Activated CD8-positive, alpha-beta memory T cell treated with anti-CD3 and anti-CD28 coated beads for 1 hour (primary cell): Measurements from ENCODE around the gene TBC1D5.
"Not testable (repeated sequence)": the region's sequence is repeated elsewhere in the genome, so short reads cannot be mapped to it uniquely, and the experiment has no call there.

Source experiments
- DNase-seq, 2 donors: peaks; one replicate each; pipeline ENCODE4 v3.0.0-alpha.2; 2020; ENCODE audit warnings: low read depth in 1 of 2; ENCODE audit errors: extremely low read depth in 1 of 2

TBC1D5 gene

DNA sequence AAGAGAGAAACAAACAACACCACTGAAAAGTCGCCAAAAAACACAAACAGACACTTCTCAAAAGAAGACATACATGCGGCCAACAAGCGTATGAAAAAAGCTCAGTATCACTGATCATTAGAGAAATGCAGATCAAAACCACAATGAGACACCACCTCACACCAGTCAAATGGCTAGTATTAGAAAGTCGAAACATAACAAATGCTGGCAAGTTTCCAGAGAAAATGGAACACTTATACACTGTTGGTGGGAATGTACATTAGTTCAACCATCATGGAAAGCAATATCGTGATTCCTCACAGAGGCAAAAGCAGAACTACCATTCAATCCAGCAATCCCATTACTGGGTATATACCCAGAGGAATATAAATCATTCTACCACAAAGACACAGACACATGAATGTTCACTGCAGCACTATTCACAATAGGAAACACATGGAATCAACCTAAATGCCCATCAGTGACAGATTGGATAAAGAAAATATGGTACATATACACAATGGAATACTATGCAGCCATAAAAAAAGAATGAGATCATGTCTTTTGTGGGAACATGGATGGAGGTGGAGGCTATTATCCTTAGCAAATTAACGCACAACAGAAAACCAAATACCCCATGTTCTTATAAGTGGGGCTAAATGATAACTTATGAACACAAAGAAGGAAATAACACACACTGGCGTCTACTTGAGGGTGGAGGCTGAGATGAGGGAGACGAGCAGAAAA lies 93.6 kb downstream of the TBC1D5 start:
- DNase-seq: not testable (repeated sequence)

DNA sequence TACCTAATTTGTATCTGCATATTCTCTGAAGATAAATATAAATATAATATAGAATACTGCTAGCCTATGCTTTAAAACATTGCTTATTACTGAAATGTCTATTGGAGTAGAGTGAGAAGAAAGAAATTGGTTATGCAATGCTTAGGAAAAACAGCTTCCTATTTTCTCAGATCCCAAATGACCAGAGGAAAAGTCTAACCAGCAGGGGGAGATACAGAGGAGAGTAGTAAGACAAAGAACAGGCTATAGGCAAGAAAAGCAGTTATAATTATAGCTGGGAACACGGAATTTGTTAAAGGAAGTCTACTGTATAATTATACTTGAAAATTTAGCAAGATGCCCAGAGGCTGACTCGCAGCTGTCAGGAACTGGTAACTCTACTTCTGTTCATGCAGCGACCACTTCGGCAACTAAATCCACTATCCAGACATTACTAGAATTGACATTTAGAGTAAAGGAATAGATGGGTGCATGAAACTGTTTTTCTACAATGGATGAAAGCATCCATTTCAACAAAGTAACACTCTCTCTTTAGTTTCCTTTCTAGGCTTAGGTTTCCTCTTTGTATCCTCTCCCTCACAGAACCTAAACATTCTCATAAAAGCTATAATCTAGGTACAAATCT lies 97.2 kb downstream of the TBC1D5 start:
- no peak for DNase-seq

DNA sequence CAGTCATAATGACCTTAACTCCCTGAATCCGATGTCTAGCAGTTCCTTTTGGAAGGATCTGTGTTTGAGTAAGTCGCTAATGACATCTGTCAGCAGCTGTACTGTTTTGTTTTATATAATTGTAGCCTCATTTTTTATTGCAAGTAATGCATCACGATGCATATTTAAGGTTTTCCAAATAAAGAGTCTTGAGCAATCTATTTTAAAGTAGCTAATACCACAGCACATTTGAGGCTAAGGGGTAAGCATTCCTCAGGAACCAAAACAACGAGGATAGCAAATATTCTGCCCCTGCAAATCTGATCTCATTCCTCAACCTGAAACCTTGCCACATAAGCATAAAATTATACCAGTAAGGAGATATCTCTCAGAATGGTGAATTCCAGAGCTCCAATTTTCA lies 98.7 kb downstream of the TBC1D5 start:
- no peak for DNase-seq

DNA sequence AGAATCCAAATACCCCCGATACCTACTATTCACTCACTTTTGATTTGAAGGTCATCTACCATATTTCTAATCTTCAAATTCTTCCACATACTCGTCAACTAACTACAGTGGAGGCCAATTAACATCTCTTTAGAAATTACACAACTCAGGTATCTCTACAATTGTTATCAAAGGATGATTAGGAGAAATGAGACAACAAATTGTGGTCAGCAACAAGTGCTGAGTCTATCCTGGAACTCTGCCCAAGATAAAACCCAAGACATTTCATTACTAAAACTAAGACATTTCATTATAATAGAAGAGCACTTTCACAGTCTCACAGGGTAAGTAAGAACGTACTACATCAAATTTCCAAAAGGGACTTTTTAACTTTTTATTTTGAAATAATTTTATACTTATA lies 100.0 kb downstream of the TBC1D5 start:
- no peak for DNase-seq

DNA sequence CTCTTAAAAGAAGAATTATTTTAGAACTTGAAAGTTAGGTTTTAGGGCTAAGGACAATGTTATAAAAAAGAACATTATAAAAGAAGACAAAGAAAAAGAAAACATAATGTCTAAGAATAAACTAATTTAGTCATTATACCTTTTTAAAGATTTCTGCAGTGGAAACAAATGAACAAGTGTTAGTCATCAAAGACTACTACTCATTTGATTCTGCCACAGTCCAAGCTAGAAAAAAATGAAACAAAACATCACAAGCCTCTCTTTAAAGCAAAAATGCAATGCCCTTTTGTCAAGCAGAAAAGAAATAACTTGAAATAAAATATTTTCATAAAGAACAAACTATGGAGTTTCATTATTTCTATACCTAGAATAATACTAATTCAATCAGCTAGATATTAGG lies 102.0 kb downstream of the TBC1D5 start:
- DNase-seq: no peak

DNA sequence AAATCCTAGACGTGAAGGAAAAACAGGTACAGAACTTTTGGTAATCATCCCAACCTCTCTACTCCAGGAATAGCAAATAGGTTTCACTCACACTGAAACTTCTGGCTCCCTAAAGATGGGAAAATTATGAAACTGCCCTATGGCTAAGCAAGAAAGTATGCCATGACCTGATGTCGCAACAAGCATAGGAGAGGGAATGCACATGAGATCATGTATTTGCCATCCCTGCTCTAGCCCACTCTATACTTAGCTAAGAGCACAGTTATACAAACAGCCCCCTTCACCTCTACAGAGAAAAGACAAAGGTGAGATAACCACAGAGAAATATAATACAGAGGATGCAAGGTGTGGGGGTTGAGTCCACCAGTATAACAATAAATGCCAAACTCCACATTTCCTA lies 102.7 kb downstream of the TBC1D5 start:
- no peak for DNase-seq

DNA sequence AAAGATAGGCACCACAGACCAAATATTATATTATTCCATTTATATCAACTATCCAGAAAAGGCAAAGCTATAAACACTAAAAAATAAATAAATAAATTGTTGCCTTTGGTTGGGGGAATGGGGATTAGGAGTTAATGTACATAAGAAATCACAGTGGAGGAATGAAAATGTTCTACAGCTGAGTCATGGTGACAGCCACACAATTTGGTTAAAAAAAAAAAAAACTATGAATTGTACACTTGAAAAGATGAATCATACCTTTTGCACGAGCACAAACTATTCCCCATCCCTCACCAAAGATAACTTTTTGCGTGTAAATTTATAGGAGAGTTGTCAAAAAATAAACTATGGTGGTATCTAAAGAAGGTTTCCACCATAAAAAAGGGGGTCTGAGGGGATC lies 103.2 kb downstream of the TBC1D5 start:
- no peak for DNase-seq

DNA sequence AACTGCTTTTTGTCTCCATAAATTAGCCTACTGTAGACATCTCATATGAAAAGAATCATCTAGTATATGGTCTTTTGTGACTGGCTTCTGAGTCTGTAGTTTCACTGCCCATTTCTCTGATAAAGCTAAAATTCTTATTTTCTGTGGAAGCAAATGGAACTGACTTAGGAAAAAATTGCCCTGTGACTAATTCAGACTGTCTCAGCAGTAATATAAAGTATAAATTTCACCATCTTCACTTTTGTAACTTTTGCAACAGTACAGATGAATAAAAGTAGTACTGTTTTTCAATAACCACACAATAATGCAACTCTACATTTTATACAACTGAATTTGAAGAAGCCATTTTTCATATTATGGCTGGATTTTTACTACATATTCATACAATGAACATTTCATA lies 104.1 kb downstream of the TBC1D5 start:
- DNase-seq: no peak

DNA sequence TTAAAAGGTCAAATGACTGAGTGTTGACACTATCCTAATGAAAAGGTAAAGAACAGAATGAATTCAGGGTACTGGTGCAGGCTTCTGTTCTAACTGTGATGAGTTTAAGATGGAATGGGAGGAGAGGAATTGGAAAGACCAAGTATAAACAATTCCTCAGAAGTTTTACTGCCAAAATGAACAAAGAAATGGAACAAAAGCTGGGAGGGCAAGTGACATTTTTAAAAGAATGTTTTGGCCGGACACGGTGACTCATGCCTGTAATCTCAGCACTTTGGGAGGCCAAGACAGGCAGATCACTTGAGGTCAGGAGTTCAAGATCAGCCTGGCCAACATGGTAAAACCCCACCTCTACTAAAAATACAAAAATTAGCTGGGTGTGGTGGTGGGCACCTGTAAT lies 106.8 kb downstream of the TBC1D5 start:
- DNase-seq: not testable (repeated sequence)

DNA sequence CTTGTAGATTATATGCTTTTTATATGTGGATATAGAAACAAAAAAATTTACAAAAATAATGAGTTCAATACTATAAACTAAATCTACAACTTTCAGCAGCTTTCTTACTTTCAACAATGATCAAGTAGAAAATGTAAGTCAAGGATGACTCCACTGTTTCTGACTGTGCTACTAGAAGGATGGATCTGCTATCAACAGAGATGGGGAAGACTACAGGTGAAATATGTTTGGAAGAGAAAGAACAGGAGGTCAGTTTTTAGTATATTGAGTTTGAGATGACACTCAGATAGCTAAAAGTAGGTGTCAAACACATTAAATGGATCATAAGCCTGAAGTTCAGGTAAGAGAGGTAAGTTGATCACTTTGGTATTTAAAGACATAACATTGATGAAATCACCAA lies 107.5 kb downstream of the TBC1D5 start:
- DNase-seq: no peak

DNA sequence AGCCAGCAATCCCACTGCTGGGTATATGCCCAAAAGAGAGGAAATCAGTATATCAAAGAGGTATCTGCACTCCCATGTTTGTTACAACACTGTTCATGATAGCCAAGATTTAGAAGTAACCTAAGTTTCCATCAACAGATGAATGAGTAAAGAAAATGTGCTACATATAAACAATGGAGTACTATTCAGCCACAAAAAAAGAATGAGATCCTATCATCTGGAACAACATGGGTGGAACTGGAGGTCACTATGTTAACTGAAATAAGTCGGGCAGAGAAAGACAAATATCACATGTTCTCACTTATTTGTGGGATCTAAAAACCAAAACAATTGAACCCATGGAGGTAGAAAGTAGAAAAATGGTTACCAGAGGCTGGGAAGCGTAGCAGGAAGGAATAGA lies 108.2 kb downstream of the TBC1D5 start:
- no peak for DNase-seq

DNA sequence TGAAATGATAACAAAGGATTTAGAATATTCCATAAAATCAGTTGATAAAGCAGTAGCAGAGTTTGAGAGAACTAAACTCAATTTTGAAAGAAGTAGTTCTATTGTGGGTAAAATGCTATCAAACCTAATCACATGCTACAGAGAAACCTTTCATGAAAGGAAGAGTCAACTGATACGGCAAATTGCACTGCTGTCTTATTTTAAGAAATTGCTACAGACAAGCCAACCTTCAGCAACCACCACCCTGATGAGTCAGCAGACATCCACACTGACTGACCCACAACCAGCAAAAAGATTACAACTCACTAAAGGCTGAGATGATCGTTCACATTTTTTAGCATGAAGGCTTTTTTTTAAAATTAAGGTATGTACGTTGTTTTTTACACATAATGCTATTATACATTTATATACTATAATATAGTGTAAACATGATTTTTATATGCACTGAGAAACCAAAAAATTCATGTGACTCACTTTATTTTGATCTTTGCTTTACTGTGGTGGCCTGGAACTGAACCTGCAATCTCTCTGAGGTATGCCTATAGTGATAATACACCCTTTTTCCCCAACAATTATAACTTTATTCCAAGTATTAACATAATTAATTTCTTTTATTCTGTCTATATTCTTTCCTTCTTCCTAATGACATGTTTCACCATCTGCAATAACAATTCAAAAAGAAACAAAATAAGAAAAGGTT lies 109.9 kb downstream of the TBC1D5 start:
- no peak for DNase-seq

DNA sequence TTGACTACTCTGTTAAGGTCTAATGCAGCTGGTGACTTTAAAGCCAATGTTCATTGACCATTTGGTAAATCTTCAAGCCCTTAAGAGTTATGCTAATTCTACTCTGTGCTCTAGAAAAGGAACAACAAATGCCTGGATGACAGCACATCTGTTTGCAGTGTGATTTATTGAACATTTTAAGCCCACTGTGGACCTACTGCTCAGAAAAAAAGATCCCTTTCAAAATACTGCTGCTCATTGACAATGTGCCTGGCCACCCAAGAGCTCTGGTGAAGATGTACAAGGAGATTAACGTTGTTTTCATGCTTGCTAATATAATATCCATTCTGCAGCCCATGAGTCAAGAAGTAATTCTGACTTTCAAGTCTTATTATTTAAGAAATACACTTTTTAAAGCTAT lies 110.8 kb downstream of the TBC1D5 start:
- DNase-seq: no peak

DNA sequence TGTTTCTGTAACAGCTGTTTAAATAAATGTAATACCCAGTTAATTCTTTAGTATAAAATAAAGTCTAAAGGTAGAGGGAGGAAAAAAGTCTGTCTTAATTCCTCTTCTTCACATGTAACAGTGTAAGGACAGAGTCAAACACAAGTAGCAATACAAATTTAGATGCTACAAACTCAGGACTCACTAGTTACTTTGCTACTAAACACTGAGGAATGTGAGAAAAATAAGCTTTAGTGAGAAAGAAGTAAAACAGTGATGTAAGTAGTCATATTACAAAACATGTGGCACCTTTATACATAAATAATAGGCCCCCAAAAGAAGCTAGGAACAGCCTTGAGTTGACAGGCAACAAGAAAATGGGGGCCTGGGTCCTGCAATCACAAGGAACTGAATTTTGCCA lies 113.0 kb downstream of the TBC1D5 start:
- DNase-seq: no peak

DNA sequence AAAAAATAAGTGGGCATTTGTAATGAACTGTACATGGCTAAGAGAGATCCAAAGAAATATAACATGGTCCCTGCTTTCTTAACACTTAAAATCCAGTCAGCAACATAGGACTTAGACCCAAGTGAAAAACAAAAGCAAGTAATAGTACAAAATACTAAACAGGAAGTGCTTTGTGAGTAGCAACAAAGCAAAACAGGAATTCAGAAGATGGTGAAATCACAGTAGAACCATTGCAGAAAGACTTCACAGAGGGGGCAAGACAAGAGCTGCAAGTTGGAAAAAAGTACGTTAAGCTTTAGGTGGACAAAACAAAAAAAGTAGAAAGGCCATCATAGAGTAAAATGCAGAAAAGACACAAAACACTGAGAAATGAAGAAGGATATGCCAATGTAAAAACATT lies 116.0 kb downstream of the TBC1D5 start:
- no peak for DNase-seq

DNA sequence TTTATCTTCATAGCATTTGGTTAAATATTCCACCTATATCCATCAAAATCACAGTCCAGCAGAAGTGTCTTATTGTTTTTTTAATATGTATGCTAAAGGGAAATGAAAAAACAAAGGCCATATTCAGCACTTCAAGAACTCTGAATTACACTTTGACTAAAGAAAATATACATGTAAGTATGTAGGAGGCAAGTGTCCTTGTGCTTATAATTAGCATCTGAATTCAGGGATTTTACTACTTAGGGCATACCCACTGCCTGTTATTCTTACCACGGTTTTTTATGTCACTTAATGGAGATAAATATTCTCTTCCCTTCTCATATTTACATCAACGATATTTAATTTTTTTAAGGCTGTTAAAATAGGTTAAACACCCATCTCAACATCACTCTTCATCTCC lies 117.3 kb downstream of the TBC1D5 start:
- no peak for DNase-seq

DNA sequence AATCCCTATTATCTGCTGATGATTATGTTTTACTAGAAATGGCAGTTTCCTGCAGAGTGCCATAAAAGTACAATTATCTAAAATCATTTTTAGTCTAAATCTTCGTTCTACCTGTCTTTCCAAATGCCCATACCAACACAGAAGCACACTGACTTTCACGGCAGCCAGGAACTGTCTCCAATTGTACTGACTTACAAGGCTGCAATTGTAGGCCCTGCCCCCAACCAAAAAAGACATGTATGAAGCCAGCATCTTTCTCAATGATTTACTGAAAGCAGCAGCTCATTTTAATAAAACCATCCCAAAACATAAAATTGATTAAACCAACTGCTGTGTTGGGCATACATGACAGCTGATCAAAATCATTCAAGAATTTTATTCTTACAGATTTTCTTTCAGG lies 119.0 kb downstream of the TBC1D5 start:
- no peak for DNase-seq

DNA sequence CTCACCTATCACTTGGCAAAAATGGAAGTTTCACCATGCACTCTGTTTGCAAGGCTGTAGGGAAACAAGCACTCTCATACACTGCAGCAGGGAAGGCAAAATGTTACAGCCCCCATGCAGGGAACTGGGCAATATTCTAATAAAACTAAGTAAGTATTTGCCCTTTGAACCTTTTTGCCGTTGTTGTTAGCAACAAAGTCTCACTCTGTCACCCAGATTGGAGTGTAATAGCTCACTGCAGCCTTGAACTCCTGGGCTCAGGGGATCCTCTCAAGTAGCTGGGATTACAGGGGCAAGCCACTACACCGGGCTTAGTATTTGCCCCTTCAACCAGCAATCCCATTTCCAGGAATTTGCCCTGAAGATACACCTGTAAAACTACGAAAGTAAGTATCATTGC lies 122.5 kb downstream of the TBC1D5 start:
- no peak for DNase-seq

DNA sequence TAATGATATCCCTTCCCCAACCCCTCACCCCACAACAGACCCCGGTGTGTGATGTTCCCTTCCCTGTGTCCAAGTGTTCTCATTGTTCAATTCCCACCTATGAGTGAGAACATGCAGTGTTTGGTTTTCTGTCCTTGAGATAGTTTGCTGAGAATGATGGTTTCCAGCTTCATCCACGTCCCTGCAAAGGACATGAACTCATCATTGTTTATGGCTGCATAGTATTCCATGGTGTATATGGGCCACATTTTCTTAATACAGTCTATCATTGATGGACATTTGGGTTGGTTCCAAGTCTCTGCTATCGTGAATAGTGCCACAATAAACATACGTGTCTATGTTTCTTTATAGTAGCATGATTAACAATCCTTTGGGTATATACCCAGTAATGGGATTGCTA lies 129.4 kb downstream of the TBC1D5 start:
- DNase-seq: not testable (repeated sequence)

DNA sequence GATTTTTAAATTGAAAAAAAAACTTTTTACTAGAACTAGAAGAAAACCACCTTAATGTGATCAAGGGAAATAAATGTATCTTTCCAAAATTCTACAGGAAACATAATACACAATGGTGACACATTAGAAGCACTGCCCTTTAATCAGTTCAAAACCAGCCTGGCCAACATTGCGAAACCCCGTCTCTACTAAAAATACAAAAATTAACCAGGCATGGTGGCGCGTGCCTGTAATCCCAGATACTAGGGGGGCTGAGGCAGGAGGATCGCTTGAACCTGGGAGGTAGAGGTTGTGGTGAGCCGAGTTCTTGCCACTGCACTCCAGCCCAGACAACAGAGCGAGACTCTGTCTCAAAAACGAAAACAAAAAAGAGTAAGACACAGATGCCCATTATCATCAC lies 134.5 kb downstream of the TBC1D5 start:
- no peak for DNase-seq

DNA sequence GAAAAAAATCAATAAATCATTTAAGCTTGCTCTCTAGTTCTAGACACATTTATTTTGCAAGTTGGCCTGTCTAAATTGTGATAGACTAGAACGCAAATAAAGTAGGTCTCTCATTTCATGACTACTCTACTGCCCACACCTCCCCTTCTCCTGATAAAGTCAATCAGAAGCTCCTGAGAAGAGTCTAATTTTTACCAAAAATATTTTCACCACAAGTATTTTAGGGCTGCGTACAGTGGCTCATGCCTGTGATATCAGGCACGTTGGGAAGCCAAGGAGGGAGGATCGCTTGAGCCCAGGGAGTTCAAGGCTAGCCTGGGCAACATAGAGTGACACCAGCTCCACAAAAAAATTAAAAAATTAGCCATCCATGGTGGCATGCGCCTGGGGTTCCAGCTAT lies 136.5 kb downstream of the TBC1D5 start:
- DNase-seq: no peak

DNA sequence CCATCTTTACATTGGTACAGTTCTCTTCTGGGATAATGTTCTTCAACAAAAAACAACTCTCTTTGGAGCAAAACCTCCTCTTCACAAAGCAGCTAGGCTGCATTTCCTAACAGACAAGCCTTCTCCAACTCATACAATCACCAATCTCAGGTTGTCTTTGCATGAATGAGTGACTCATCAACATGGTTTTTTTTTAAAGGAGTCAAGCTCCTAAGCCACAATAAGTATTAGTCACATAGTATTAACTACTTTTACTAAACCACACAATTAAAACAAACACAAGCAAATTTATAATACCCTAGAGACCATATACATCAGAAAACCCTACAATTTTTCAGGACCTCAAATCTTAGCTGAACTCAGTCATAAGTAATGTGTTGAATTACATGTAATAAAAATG lies 137.4 kb downstream of the TBC1D5 start:
- no peak for DNase-seq
